ENCODE data around the gene LDLRAD2.
"Not testable (repeated sequence)": the region's sequence is repeated elsewhere in the genome, so short reads cannot be mapped to it uniquely, and the experiment has no call there.

LDLRAD2 gene

DNA sequence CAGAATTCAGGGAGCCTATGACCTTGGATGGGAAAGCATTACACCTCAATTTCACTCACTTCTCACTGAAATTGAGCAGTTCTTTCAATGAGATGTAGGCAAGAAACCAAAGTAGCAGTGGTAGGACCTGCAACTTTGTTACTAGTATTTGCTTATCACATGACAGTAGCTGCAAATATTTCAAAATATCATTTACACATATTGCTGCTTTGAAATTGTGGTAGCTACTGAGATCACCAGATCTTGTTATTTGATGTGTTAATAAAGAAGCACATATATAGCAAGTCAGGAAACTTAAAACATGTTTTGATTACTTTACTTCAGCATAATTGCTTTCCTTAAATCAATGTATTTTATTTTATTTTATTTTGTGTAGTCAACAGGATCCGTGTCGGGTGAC, 12.9 kb downstream of the LDLRAD2 start:
- DNase-seq = no peak

DNA sequence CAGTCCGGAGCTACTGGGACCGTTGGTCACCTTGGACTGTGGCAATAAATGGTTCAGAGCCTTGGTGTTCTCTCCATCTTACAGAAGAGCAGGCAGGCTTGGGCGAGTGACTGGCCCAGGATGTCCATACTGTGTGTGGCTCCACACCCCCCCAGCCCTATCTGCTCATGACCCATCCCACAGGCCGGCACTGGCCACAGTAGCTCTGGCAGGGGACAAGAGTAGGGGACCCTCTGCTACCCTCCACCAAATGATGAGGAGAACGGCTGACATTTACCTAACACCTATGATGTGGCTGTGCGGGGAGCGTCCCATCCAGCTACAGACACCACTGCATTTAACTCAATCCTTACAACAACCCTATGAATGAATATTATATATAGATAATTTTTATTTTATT, 13.3 kb downstream of the LDLRAD2 start:
- no peak for DNase-seq

DNA sequence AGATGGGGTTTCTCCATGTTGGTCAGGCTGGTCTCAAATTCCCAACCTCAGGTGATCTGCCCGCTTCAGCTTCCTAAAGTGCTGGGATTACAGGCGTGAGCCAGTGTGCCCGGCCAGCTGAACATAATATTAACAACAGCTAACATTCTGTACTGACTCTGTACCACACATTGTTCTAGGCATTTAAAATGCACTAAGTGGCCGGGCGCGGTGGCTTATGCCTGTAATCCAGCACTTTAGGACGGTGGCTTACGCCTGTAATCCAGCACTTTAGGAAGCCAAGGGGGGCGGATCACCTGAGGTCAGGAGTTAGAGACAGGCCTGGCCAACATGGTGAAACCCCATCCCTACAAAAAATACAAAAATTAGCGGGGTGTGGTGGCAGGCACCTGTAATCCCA, 14.6 kb downstream of the LDLRAD2 start:
- not testable (repeated sequence) for DNase-seq

DNA sequence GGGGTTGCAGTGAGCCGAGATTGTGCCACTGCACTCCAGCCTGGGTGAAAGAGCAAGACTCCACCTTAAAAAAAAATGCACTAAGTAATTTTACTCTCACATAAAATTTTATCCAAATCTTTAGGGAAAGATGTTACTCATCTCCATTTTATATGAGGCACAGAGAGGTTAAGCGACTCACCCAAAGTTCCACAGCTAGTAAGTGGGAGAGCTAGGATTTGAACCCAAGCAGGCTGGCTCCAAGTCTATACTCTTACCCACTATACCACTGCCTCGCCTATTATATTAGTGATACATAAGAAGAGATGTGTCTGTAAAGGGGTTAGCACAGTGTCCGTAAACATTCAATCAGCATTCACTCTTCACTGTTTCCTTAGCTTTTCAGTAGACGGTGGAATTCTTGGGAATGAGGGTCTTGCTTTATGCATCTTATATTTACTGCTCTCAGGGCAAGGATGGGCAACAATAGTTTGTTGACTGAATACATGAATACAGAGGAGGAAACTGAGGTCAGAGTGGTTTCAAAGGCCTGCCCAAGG, 15.1 kb downstream of the LDLRAD2 start:
- no peak for DNase-seq

- no peak for DNase-seq
Measured at GRCh38 chr1:21828075-21828474, 16.0 kb downstream of the LDLRAD2 start.

DNA sequence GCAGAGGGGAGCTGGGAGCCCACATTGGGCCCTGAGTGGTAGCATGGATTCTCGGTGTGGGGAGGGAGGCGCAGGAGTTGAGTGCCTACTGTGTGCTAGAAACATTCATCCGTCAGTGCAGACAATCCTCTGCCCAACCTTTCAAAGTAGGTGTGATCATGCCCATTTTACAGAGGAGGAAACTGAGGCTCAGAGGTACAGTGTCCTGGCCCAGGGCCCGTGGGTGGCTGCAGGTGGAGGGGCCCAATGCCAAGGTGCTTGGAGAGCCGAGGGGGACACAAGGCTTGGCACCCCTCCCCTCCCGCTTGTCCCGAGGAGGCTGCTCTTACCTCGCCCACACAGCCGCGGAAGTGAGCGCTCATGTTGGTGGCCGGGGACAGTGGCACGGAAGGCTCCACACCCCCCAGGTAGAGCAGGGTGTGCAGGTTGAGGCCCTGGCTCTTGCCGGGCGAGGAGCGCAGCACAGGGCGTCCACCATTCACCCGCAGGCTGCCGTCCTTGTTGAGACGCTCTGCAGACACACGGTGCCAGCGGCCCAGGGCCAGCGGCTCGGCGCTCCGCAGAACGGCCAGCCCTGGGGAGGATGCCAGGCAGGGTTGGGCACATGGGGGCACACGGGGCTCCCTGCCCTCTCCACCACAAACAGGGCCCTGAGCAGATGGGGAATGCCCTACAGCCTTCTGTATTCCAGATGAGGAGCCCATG, 16.6 kb downstream of the LDLRAD2 start:
- DNase-seq = no peak

GRCh38 chr1:21829294-21829693, 17.2 kb downstream of the LDLRAD2 start:
- no peak for DNase-seq

- DNase-seq = no peak
Measured at GRCh38 chr1:21830792-21831453, 18.9 kb downstream of the LDLRAD2 start.

DNA sequence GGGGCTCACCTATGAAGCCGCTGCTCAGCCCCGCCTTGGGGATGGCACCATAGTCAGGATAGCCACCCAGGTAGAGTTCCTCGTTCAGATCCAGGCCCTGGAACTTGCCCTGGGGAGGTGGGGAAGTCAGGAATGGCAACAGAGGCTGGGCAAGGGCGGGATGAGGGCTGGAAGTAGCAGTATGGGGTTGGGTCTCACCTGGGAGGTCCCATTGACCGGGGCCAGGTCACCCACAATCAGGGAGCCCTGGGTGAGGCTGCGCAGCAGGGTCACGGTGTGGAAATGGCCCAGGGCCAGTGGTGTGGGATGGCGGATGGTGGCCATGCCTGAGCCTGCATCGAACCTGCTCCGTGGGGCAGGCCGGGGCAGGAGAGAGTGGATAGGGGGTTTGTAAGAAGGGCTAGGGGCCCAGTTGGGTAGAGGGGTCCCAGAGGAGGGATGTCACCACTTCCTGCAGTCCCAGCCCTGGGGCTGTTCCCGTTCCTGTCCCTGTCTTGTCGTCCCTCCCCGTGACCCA, 19.4 kb downstream of the LDLRAD2 start:
- DNase-seq = no peak

- DNase-seq = no peak
Measured at GRCh38 chr1:21833392-21833976, 21.4 kb downstream of the LDLRAD2 start.

- no peak for DNase-seq
Measured at GRCh38 chr1:21834094-21834493, 22.0 kb downstream of the LDLRAD2 start.

DNA sequence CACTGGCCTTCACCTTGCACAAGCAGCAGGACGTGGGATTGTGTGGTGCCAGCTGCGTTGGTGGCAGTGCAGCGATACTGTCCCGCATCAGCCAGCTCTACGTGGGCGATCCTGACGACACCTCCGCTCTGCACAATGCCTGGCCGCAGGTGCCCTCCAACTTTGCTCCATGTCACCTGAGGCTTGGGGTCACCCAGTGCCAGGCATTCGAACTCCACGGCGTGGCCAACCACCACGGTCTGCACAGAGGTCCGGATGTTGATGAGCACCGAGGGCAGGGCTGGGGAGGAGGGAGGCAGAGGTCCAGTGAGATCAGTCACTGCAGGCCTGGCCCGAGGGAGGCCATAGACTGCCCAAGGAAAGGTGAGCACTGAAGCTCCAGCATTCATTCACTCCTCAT, 22.6 kb downstream of the LDLRAD2 start:
- no peak for DNase-seq

GRCh38 chr1:21836010-21836409, 23.9 kb downstream of the LDLRAD2 start:
- no peak for DNase-seq

- no peak for DNase-seq
Measured at GRCh38 chr1:21836729-21837128, 24.7 kb downstream of the LDLRAD2 start.

DNA sequence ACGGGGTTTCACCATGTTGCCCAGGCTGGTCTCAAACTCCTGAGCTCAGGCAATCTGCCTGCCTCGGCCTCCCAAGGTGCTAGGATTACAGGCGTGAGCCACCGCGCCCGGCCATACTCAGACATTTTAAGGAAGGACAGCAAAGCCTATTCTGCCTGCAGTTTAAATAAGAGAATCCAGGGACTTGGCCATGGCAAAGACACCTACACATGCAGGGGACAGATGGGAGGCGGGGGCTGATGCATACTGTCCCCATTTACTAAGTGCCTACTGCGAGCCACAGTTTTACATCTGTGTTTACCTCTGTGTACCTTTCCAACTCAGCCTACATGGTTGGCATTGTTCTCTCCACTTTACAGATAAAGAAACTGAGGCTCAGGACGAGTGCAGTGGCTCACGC, 25.4 kb downstream of the LDLRAD2 start:
- no peak for DNase-seq

DNA sequence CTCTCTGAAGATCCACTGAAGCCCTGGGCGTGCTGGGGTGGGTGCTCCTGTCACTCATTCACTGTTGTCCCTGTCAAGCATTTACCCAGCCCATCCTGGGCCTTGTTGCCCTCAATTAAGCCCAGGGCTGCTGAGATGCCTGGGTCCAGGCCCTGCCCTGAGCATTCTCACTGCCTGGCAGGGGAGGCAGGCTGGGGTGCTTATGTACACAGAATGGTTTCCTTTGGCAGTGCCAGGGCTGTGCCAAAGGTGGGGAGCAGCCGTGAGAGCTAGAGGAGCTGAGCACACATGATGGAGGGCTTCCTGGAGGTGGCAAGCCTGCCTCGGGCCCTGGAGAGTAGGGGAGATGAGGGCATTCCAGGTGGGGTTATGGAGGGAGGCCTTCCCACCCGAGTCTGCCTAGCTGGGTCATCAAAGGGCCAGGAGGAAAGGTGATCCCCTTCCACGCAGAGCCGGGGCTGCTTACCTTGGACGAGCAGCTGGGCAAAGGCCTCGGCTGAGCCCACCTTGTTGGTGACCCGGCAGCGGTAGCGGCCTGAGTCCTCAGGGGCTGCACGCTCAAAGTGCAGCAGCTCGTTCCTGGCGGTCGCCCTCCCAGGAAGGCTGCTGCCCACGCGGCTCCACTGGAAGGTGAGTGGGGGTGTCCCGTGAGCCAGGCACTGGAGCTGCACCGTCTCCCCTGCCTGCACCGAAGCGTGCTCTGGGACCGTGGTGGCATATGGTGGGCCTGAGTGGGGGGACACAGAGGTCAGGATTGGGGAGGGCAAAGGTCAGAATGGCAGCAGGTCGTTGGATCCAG, 26.5 kb downstream of the LDLRAD2 start:
- DNase-seq = no peak

GRCh38 chr1:21839337-21840037, 27.4 kb downstream of the LDLRAD2 start:
- no peak for DNase-seq

GRCh38 chr1:21840981-21841380, 28.9 kb downstream of the LDLRAD2 start:
- no peak for DNase-seq

GRCh38 chr1:21841852-21842466, 29.9 kb downstream of the LDLRAD2 start:
- no peak for DNase-seq

GRCh38 chr1:21842606-21843162, 30.6 kb downstream of the LDLRAD2 start:
- DNase-seq = no peak

- DNase-seq = no peak
Measured at GRCh38 chr1:21843208-21843607, 31.1 kb downstream of the LDLRAD2 start.

DNA sequence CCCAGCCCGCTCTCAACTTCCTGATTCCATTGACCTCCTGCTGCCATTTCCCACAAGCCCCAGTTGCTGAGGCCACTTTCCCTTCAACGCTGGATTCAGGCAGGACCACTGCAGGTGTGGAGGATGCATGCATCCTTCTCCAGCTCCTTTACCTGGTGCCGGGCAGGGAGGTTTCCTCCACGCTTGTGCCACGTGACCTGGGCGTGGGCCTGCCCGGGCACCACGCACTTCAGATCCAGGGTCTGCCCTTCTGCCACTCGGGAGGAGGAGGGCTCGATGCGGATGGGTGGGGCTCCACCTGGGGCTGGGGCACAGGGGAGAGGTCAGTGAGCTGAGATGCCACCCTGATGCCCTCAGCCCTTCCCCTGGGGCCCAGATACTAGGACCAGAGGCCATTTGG, 31.9 kb downstream of the LDLRAD2 start:
- DNase-seq = no peak
